Lower lobe of right lung (tissue), 2 donors: ENCODE results near the gene NR2E3. TPM values are rescaled to one million over a fixed set of nuclear protein-coding genes. Genes with fewer than 3 reads are reported as not detected.

ENCODE experiments used
- ATAC-seq, 2 donors: fragments of 200-7000 bp; cut with Tn5 transposase; one replicate each; pipeline ENCODE4 v1.9.1; 2020 to 2022; ENCODE audit warnings: mild to moderate bottlenecking in 2 of 2, moderate library complexity in 2 of 2
- DNase-seq: peaks from one replicate; pipeline ENCODE4 v3.0.0-alpha.2; 2020
- H3K27ac ChIP-seq: fragments of 200-600 bp; one replicate; pipeline ENCODE4 v1.8.0; 2022
- H3K27me3 ChIP-seq: fragments of 200-600 bp; one replicate; pipeline ENCODE4 v1.8.0; 2022; ENCODE audit warnings: low read depth
- H3K36me3 ChIP-seq: fragments of 200-600 bp; one replicate; pipeline ENCODE4 v1.8.0; 2022; ENCODE audit warnings: mild to moderate bottlenecking
- H3K4me1 ChIP-seq: fragments of 200-600 bp; one replicate; pipeline ENCODE4 v1.8.0; 2022
- H3K4me3 ChIP-seq: fragments of 200-600 bp; one replicate; pipeline ENCODE4 v1.8.0; 2022; ENCODE audit warnings: mild to moderate bottlenecking
- H3K9me3 ChIP-seq: fragments of 200-600 bp; one replicate; pipeline ENCODE4 v1.8.0; 2022
- intact Hi-C: fragments of 100-400 bp; cut with DNase I; formaldehyde crosslinking; loops from one replicate; pipeline ENCODE4 v1.11.0; 2022
- total RNA-seq: library from RNA; stranded (reverse); fragmentation: NEBNext Ultra II Directional; extraction: Animal tissue kit (Norgen Biotek cat#: 25700); gene quantifications from one replicate; pipeline ENCODE4 v1.2.1, GENCODE V29; 2021
- TF ChIP-seq, protein P1 (sequence below): fragments of 200-600 bp; IDR thresholded peaks from one replicate; pipeline ENCODE4 v1.8.0; 2022; ENCODE audit warnings: antibody characterized with exemption, mild to moderate bottlenecking
- donor health status: DM: no; HTN: yes; CAD: no; lungs with severe emphysema.

Gene NR2E3
- total RNA-seq, 1 donor from 2014 or later: not detected

DNA sequence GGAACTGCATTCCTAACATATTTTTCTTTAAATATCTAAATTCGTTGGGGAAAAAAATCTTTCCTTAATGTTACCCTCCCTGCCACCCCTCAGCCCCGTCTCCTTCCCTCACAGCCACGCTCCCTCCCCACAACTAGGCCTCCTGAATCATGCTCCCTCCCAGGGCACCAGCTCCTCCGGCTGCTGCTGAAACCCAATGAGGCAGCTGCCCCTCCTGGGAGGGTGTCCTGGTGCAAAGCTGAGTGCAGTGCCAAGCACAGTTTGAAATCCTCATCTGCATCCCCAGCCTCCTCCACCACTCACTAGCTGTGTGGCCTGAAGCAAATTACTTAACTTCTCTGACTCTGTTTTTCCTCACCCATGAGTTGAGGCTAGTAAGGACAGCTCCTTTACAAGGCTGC is 2.7 kb upstream of the NR2E3 start:
- no peak overlapping the region for H3K27ac ChIP-seq
- intact Hi-C loops: no loop called here
- TF ChIP-seq, protein P1, sequence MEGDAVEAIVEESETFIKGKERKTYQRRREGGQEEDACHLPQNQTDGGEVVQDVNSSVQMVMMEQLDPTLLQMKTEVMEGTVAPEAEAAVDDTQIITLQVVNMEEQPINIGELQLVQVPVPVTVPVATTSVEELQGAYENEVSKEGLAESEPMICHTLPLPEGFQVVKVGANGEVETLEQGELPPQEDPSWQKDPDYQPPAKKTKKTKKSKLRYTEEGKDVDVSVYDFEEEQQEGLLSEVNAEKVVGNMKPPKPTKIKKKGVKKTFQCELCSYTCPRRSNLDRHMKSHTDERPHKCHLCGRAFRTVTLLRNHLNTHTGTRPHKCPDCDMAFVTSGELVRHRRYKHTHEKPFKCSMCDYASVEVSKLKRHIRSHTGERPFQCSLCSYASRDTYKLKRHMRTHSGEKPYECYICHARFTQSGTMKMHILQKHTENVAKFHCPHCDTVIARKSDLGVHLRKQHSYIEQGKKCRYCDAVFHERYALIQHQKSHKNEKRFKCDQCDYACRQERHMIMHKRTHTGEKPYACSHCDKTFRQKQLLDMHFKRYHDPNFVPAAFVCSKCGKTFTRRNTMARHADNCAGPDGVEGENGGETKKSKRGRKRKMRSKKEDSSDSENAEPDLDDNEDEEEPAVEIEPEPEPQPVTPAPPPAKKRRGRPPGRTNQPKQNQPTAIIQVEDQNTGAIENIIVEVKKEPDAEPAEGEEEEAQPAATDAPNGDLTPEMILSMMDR: no peak
- no peaks in the 10 kb centered on the region for H3K4me1 ChIP-seq
- no peaks in the 10 kb centered on the region for H3K27me3 ChIP-seq
- ATAC-seq (no peak), DNase-seq (no peak)
- no peaks in the 10 kb centered on the region for H3K9me3 ChIP-seq
- no peak overlapping the region for H3K4me3 ChIP-seq
- no peaks in the 10 kb centered on the region for H3K36me3 ChIP-seq

DNA sequence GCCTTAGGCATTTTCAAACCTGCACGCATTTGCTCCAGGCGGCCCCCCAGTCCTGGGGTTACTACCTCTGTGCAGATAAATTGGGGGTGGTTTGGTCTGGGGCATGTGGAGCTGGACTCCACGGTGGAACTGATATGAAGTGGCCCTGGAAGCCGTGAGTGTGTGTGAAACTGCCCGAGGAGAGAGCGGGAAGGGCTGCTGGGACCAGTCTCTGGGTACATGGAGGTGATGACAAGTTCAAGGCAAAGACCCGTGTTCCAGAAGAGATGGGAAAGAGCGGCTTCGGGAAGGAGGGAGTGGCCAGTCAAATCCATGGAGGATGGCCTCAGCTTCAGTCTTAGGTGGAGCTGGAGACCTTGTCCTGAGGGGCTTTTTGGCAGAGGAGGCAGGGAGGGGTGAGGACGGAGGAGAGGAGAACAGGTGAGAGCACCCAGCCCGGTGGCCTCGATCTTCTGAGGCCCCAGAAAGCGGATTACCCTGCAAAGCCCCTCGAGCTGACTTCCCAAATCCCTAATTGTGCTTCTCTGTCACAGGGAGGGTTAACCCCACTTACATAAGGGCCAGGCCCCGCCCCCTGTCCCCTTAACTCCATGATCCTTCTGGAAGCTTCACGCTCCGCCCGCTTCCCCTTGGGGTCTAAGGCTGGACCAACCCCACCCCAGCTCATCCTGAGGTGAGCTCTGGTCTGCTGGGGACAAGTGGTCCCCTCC is 1.9 kb upstream of the NR2E3 start:
- Histone ChIP-seq H3K4me3 (no peak overlapping the region), H3K4me1 (no peaks in the 10 kb centered on the region), H3K9me3 (no peaks in the 10 kb centered on the region), H3K27me3 (no peaks in the 10 kb centered on the region), H3K27ac (no peak overlapping the region), H3K36me3 (no peaks in the 10 kb centered on the region)
- intact Hi-C loops: no loop called here
- TF ChIP-seq, protein P1: no peak
- DNase-seq (no peak), ATAC-seq (no peak)

DNA sequence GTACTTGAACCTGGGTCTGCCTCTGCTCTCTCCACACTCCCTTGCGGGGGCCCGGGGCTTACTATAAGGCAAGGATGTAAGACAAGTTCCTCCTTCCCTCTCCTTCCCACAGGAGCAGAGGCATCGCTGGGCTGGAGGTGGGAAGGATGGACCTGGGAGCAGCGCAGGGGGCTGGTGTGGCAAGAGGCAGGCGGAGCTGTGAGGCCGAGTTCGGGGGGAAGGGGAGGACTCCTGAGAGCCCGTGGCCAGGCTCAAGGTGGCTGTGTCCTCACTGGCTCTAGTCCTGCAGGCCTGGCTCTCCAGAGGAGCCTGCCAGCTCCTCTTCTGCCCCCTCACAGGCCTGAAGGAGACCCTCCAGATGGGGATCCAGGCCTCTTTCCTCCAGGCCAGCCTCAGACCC is 1.0 kb upstream of the NR2E3 start:
- ATAC-seq (no peak), DNase-seq (no peak)
- TF ChIP-seq, protein P1: no peak
- Histone ChIP-seq H3K36me3 (no peaks in the 10 kb centered on the region), H3K27me3 (no peaks in the 10 kb centered on the region), H3K4me1 (no peaks in the 10 kb centered on the region), H3K4me3 (no peak overlapping the region), H3K27ac (no peak overlapping the region), H3K9me3 (no peaks in the 10 kb centered on the region)
- intact Hi-C loops: no loop called here

DNA sequence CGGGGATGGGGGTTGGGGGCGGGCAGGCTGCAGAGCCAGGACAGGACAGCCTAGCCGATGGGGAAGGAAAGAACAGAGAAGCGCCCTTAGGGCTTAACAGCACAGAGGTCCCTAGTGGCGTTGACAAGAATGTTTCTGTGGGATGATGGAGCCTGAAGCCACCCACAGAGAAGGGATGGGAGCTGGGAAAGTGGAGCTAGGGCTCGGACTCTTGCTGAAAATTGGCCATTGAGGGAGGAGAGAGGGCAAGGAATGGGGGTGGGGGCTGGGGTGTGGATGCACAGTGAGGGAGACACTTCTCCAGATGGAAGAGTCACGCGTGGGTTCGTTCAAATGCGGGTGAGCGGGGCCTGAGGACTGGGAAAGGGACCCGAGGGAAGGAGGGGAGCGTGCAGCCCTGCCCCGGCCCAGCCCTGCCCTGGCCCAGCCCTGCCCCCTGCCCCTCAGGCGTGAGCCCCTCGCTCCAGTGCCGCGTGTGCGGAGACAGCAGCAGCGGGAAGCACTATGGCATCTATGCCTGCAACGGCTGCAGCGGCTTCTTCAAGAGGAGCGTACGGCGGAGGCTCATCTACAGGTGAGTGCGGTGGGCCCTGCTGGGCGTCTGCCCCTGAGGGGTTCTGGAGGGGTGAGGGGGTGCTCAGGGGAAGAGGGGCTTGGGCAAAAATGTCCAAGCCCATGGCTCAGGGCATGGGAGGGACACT is 832 bp downstream of the NR2E3 start:
- Histone ChIP-seq H3K36me3 (no peaks in the 10 kb centered on the region), H3K27ac (no peak overlapping the region), H3K9me3 (no peaks in the 10 kb centered on the region), H3K4me1 (no peaks in the 10 kb centered on the region), H3K4me3 (no peak overlapping the region), H3K27me3 (no peaks in the 10 kb centered on the region)
- intact Hi-C loops: no loop called here
- ATAC-seq: no peak
- DNase-seq: no peak
- TF ChIP-seq, protein P1: no peak

DNA sequence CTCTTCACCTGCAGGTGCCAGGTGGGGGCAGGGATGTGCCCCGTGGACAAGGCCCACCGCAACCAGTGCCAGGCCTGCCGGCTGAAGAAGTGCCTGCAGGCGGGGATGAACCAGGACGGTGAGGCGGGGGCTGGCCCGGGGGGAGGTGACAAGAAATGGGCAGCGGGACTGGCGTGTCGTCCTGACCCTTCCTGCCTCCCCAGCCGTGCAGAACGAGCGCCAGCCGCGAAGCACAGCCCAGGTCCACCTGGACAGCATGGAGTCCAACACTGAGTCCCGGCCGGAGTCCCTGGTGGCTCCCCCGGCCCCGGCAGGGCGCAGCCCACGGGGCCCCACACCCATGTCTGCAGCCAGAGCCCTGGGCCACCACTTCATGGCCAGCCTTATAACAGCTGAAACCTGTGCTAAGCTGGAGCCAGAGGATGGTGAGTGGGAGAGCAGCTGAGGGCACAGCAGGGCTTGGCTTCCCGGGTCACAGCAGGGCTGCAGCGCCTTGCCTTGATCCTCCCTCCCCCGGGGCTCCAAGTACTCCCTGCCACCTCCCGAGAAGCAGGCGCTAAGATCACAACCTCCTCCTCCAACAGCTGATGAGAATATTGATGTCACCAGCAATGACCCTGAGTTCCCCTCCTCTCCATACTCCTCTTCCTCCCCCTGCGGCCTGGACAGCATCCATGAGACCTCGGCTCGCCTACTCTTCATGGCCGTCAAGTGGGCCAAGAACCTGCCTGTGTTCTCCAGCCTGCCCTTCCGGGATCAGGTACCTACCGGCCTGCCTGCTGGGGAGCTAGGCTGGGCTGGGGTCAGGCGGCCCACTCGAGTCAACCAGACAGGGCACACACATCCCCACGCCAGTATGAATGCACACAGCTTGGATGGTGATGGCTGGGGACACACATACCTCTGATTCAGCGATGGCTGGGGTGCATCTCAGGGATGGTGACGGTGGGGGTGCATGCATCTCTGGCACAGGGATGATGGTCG is 1.7 kb downstream of the NR2E3 start:
- intact Hi-C loops: no loop called here
- DNase-seq (no peak), ATAC-seq (no peak)
- Histone ChIP-seq H3K4me3 (no peak overlapping the region), H3K36me3 (no peaks in the 10 kb centered on the region), H3K4me1 (no peaks in the 10 kb centered on the region), H3K9me3 (no peaks in the 10 kb centered on the region), H3K27me3 (no peaks in the 10 kb centered on the region), H3K27ac (no peak overlapping the region)
- TF ChIP-seq, protein P1: no peak
